ENCODE data around the gene STX8.
"Not testable (repeated sequence)": the region's sequence is repeated elsewhere in the genome, so short reads cannot be mapped to it uniquely, and the experiment has no call there.

STX8 gene

GRCh38 chr17:9575381-9576101, at the start of gene STX8:
Gene STX8 (minus strand): TSS chr17:9575820. CDS start chr17:9575808, 12 bp downstream.
- peak; percentile 33 for DNase-seq

- no peak for DNase-seq
Measured at GRCh38 chr17:9622961-9623360, 47.3 kb upstream of the STX8 start.

GRCh38 chr17:9615486-9615885, 39.9 kb upstream of the STX8 start:
- DNase-seq: no peak

GRCh38 chr17:9612006-9612405, 36.4 kb upstream of the STX8 start:
- no peak for DNase-seq

GRCh38 chr17:9611557-9611956, 35.9 kb upstream of the STX8 start:
- DNase-seq: no peak

GRCh38 chr17:9607058-9607457, 31.4 kb upstream of the STX8 start:
- not testable (repeated sequence) for DNase-seq

GRCh38 chr17:9606453-9606852, 30.8 kb upstream of the STX8 start:
- no peak for DNase-seq

- DNase-seq: not testable (repeated sequence)
Measured at GRCh38 chr17:9604583-9604982, 29.0 kb upstream of the STX8 start.

GRCh38 chr17:9598661-9599060, 23.0 kb upstream of the STX8 start:
- DNase-seq: no peak

- DNase-seq: not testable (repeated sequence)
Measured at GRCh38 chr17:9597638-9598037, 22.0 kb upstream of the STX8 start.

GRCh38 chr17:9594065-9594464, 18.4 kb upstream of the STX8 start:
- DNase-seq: no peak

GRCh38 chr17:9587969-9588656, 12.5 kb upstream of the STX8 start:
- no peak for DNase-seq

GRCh38 chr17:9577373-9577709, 1.7 kb upstream of the STX8 start:
- no peak for DNase-seq

GRCh38 chr17:9576521-9577372, 1.1 kb upstream of the STX8 start, which contains the start of gene CFAP52:
Gene CFAP52 (plus strand): TSS chr17:9576642. CDS start chr17:9576696, 54 bp downstream.
- DNase-seq: peak; percentile 49

- no peak for DNase-seq
Measured at GRCh38 chr17:9571201-9571600, 4.4 kb downstream of the STX8 start.

- no peak for DNase-seq
Measured at GRCh38 chr17:9568957-9569588, 6.5 kb downstream of the STX8 start.

- DNase-seq: no peak
Measured at GRCh38 chr17:9568004-9568403, 7.6 kb downstream of the STX8 start.

GRCh38 chr17:9566739-9567138, 8.9 kb downstream of the STX8 start:
- not testable (repeated sequence) for DNase-seq

- no peak for DNase-seq
Measured at GRCh38 chr17:9566067-9566466, 9.6 kb downstream of the STX8 start.

- DNase-seq: no peak
Measured at GRCh38 chr17:9564104-9564503, 11.5 kb downstream of the STX8 start.

GRCh38 chr17:9557857-9558256, 17.8 kb downstream of the STX8 start:
- no peak for DNase-seq

- no peak for DNase-seq
Measured at GRCh38 chr17:9557161-9557755, 18.4 kb downstream of the STX8 start.

- peak; percentile 34 for DNase-seq
Measured at GRCh38 chr17:9554715-9555114, 20.9 kb downstream of the STX8 start.

Data from NCI-H1436 (cell line).